Measurements from ENCODE around the gene KAZN. TPM values are rescaled to one million over a fixed set of nuclear protein-coding genes. Genes with fewer than 3 reads are reported as not detected.

The KAZN gene
- total RNA-seq, 1 donor from 2014 or later = 9.4 TPM

DNA sequence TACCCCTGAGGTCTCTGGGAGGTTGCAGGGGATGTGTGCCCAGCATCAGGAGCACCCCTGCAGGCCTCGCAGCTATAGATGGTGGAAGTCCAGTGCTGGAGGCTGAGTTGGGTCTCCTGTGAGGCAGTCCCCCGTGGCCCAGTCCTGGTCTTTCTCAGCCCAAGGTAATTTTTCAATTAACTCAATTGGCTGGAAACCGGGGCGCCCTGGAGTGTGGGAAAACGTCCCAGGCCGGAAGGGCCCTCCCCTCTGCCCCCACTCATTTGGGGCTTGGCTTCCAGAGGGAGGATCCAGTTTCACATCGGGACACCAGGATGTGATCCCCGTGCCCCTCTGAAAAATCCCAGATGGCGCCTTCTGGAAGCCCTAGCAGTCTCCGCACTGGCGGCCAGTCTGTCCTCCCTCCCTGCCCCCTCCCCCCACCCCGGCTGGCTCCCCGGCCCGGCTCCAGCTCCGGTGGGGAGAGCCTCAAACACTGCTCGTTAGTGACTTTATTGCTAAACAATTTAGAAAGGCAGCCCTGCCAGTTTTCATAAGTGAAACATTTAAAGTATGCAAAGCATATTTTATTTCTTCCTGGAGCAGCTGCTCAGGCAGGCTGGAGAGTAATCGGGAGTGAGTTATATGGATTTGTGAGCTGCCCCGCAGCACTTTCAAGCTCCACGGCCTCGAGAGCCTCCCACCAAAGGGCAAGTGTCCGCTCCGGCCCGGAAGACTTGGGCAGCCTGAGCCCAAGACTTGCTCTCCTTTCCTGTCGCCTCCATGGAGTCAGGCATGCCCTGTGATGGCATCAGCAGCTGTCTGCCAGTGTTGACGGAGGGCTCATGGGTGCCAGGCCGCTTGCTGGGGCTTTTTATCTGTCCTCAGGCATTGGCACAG, 346.9 kb downstream of the KAZN start:
- Histone ChIP-seq H3K9ac (ENCODE audit: low read length) (peak overlapping the region; percentile 77), H2AFZ (ENCODE audit: low read depth, low read length) (peak overlapping the region; percentile 76)
- TF ChIP-seq, protein P1, sequence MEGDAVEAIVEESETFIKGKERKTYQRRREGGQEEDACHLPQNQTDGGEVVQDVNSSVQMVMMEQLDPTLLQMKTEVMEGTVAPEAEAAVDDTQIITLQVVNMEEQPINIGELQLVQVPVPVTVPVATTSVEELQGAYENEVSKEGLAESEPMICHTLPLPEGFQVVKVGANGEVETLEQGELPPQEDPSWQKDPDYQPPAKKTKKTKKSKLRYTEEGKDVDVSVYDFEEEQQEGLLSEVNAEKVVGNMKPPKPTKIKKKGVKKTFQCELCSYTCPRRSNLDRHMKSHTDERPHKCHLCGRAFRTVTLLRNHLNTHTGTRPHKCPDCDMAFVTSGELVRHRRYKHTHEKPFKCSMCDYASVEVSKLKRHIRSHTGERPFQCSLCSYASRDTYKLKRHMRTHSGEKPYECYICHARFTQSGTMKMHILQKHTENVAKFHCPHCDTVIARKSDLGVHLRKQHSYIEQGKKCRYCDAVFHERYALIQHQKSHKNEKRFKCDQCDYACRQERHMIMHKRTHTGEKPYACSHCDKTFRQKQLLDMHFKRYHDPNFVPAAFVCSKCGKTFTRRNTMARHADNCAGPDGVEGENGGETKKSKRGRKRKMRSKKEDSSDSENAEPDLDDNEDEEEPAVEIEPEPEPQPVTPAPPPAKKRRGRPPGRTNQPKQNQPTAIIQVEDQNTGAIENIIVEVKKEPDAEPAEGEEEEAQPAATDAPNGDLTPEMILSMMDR (IDR thresholded peaks at IDR 0.05; ENCODE audit: insufficient read depth, low read depth, low read length) = no peak
- no peak for TF ChIP-seq EZH2 (IDR thresholded peaks at IDR 0.05; ENCODE audit: insufficient read depth, low read length)

GRCh38 chr1:14946011-14946359, 347.5 kb downstream of the KAZN start:
- H3K36me3 ChIP-seq (ENCODE audit: insufficient read depth, low read length) = no peaks in the 10 kb centered on the region
- H3K4me2 ChIP-seq (ENCODE audit: low read length) = peak overlapping the region; percentile 80
- H3K4me3 ChIP-seq (ENCODE audit: insufficient read depth, low read depth, low read length) = peak overlapping the region; percentile 41
- peak overlapping the region; percentile 91 for H3K27ac ChIP-seq (ENCODE audit: low read depth, low read length)
- H3K27me3 ChIP-seq (ENCODE audit: insufficient read depth, low read length) = no peaks in the 10 kb centered on the region
- Mint-ChIP-seq H3K36me3 (ENCODE audit: low read depth, unreplicated experiment) (no peaks in the 10 kb centered on the region), H3K4me3 (ENCODE audit: unreplicated experiment) (peak overlapping the region; percentile 45), H3K27ac (ENCODE audit: unreplicated experiment) (peak overlapping the region; percentile 89), H3K4me1 (ENCODE audit: low read depth, unreplicated experiment) (peaks cover 62% of the 10 kb centered on the region), H3K27me3 (ENCODE audit: low read depth, unreplicated experiment) (peaks cover 1% of the 10 kb centered on the region), H3K9me3 (ENCODE audit: unreplicated experiment) (no peaks in the 10 kb centered on the region)
- H3K4me1 ChIP-seq (ENCODE audit: insufficient read depth, low read length) = peaks cover 55% of the 10 kb centered on the region
- no peaks in the 10 kb centered on the region for H4K20me1 ChIP-seq (ENCODE audit: insufficient read depth, low read length)
- no peak for TF ChIP-seq EZH2 (IDR thresholded peaks at IDR 0.05; ENCODE audit: insufficient read depth, low read length)
- TF ChIP-seq, protein P1 (IDR thresholded peaks at IDR 0.05; ENCODE audit: insufficient read depth, low read depth, low read length) = no peak
- H2AFZ ChIP-seq (ENCODE audit: low read depth, low read length) = peak overlapping the region; percentile 76
- no peaks in the 10 kb centered on the region for H3K9me3 ChIP-seq (ENCODE audit: insufficient read depth, low read depth, low read length)
- DNase-seq (ENCODE audit: low read depth) (no peak), FAIRE-seq (no peak)
- H3K79me2 ChIP-seq (ENCODE audit: insufficient read depth, low read length) = peaks cover 14% of the 10 kb centered on the region
- H3K9ac ChIP-seq (ENCODE audit: low read length) = peak overlapping the region; percentile 77

More for the DNA sequence above, 346.9 kb downstream of the KAZN start:
- no peaks in the 10 kb centered on the region for H3K27me3 Mint-ChIP-seq (ENCODE audit: low read depth, unreplicated experiment)
- H3K27me3 ChIP-seq (ENCODE audit: insufficient read depth, low read length) = no peaks in the 10 kb centered on the region
- peak overlapping the region; percentile 95 for H3K27ac Mint-ChIP-seq (ENCODE audit: unreplicated experiment)
- peak overlapping the region; percentile 80 for H3K4me2 ChIP-seq (ENCODE audit: low read length)
- peaks cover 56% of the 10 kb centered on the region for H3K4me1 ChIP-seq (ENCODE audit: insufficient read depth, low read length)
- H3K36me3 Mint-ChIP-seq (ENCODE audit: low read depth, unreplicated experiment) = no peaks in the 10 kb centered on the region
- no peaks in the 10 kb centered on the region for H3K9me3 ChIP-seq (ENCODE audit: insufficient read depth, low read depth, low read length)
- H3K9me3 Mint-ChIP-seq (ENCODE audit: unreplicated experiment) = no peaks in the 10 kb centered on the region
- peak overlapping the region; percentile 41 for H3K4me3 ChIP-seq (ENCODE audit: insufficient read depth, low read depth, low read length)
- no peak for FAIRE-seq
- H3K79me2 ChIP-seq (ENCODE audit: insufficient read depth, low read length) = peaks cover 14% of the 10 kb centered on the region
- peaks cover 59% of the 10 kb centered on the region for H3K4me1 Mint-ChIP-seq (ENCODE audit: low read depth, unreplicated experiment)
- no peaks in the 10 kb centered on the region for H3K36me3 ChIP-seq (ENCODE audit: insufficient read depth, low read length)
- H3K4me3 Mint-ChIP-seq (ENCODE audit: unreplicated experiment) = peak overlapping the region; percentile 45
- peak overlapping the region; percentile 91 for H3K27ac ChIP-seq (ENCODE audit: low read depth, low read length)
- peak; percentile 89 for DNase-seq (ENCODE audit: low read depth)
- no peaks in the 10 kb centered on the region for H4K20me1 ChIP-seq (ENCODE audit: insufficient read depth, low read length)
